KMS-11 (cell line): ENCODE measurements around the gene ROM1.

Experiments used
- H2AFZ ChIP-seq: fragments of 200-600 bp; sonication (generic); 2 replicates; pipeline ENCODE4 v1.6.1; 2016; ENCODE audit warnings: antibody characterized with exemption, mixed run types, low read depth
- H3K27ac ChIP-seq: fragments of 200-600 bp; sonication (generic); 2 replicates; pipeline ENCODE4 v1.6.1; 2016; ENCODE audit warnings: mild to moderate bottlenecking, mixed run types
- H3K27me3 ChIP-seq: fragments of 200-600 bp; sonication (generic); 2 replicates; pipeline ENCODE4 v1.6.1; 2017; ENCODE audit warnings: mild to moderate bottlenecking, low read depth, mixed run types, moderate library complexity; ENCODE audit not compliant: insufficient read depth
- H3K36me3 ChIP-seq: fragments of 200-600 bp; sonication (generic); 2 replicates; pipeline ENCODE4 v1.6.1; 2017; ENCODE audit warnings: mild to moderate bottlenecking, mixed run types; ENCODE audit not compliant: insufficient read depth
- H3K4me1 ChIP-seq: fragments of 200-600 bp; sonication (generic); 2 replicates; pipeline ENCODE4 v1.6.1; 2016; ENCODE audit warnings: mild to moderate bottlenecking, low read depth, mixed run types; ENCODE audit not compliant: poor library complexity, severe bottlenecking
- H3K4me2 ChIP-seq: fragments of 200-600 bp; sonication (generic); 2 replicates; pipeline ENCODE4 v1.7.0; 2016; ENCODE audit warnings: mild to moderate bottlenecking, mixed run types
- H3K4me3 ChIP-seq: fragments of 200-600 bp; sonication (generic); IDR thresholded peaks from 2 replicates; pipeline ENCODE4 v1.6.1; 2017; ENCODE audit warnings: low read depth, low read length, mixed read lengths; ENCODE audit not compliant: insufficient read depth
- H3K79me2 ChIP-seq: fragments of 200-600 bp; sonication (generic); 2 replicates; pipeline ENCODE4 v1.6.1; 2016; ENCODE audit warnings: low read depth, mixed run types; ENCODE audit not compliant: insufficient read depth
- H3K9ac ChIP-seq: fragments of 200-600 bp; sonication (generic); 2 replicates; pipeline ENCODE4 v1.6.1; 2016; ENCODE audit warnings: mild to moderate bottlenecking, mixed run types
- H4K20me1 ChIP-seq: fragments of 200-600 bp; sonication (generic); 2 replicates; pipeline ENCODE4 v1.6.1; 2016; ENCODE audit warnings: mild to moderate bottlenecking, mixed run types; ENCODE audit not compliant: insufficient read depth
- TF ChIP-seq, protein P1 (sequence below): fragments of 200-600 bp; sonication (generic); conservative IDR thresholded peaks from 2 replicates; pipeline ENCODE4 v1.6.1; 2017; ENCODE audit warnings: low read depth, mild to moderate bottlenecking, antibody characterized with exemption, low read length, moderate library complexity, mixed read lengths

The ROM1 gene

DNA sequence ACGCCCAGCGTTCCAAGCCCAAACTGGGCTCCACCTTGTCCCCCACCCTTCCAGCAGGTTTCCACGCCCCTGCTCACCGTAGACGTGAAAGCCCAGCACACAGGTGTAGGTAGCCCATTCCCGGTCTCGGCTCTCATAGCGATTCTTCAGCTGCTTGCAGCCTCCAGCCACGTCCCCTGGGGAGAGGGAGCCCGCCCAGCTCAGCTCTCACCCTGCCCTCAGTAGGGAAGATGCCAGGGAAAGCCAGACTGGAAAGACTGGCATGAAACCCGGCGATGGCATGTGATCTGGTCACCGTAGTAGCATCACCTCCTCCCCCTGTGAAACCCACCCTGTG lies 10.0 kb upstream of the ROM1 start:
- no peak overlapping the region for H3K4me3 ChIP-seq

DNA sequence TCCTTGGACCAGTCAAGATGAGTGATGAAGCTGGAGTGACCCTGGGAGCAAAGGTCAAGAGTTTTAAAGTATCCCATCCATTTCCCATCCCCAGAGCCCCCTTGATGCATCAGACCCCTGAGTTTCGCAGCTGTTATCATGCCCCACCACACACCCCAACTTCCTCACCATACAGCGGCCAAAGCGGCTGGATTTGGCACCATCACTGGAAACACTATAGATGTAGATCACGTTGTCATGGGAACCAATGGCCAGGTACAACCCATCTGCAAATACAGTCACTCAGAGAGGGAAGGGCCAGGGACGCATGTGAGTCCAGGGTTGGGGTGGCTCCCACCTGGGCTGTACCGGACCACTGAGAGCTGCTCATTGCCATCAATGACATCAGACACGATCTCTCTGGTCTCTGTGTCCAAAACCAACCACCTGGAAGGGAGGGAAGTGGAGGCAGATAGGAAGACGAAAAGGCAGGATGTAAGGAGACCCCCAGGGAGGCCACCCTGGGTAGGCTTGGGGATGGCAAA lies 9.2 kb upstream of the ROM1 start:
- peaks cover 27% of the 10 kb centered on the region for H3K79me2 ChIP-seq
- no peak overlapping the region for H3K27ac ChIP-seq
- no peak overlapping the region for H3K9ac ChIP-seq
- H2AFZ ChIP-seq = no peak overlapping the region
- no peaks in the 10 kb centered on the region for H3K36me3 ChIP-seq
- no peaks in the 10 kb centered on the region for H3K27me3 ChIP-seq
- TF ChIP-seq, protein P1, sequence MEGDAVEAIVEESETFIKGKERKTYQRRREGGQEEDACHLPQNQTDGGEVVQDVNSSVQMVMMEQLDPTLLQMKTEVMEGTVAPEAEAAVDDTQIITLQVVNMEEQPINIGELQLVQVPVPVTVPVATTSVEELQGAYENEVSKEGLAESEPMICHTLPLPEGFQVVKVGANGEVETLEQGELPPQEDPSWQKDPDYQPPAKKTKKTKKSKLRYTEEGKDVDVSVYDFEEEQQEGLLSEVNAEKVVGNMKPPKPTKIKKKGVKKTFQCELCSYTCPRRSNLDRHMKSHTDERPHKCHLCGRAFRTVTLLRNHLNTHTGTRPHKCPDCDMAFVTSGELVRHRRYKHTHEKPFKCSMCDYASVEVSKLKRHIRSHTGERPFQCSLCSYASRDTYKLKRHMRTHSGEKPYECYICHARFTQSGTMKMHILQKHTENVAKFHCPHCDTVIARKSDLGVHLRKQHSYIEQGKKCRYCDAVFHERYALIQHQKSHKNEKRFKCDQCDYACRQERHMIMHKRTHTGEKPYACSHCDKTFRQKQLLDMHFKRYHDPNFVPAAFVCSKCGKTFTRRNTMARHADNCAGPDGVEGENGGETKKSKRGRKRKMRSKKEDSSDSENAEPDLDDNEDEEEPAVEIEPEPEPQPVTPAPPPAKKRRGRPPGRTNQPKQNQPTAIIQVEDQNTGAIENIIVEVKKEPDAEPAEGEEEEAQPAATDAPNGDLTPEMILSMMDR = no peak
- no peak overlapping the region for H3K4me2 ChIP-seq
- no peak overlapping the region for H3K4me3 ChIP-seq
- H4K20me1 ChIP-seq = no peaks in the 10 kb centered on the region
- H3K4me1 ChIP-seq = peaks cover 25% of the 10 kb centered on the region

More for the DNA sequence above, 10.0 kb upstream of the ROM1 start:
- TF ChIP-seq, protein P1 = no peak
- Histone ChIP-seq H3K79me2 (peaks cover 35% of the 10 kb centered on the region), H3K4me2 (no peak overlapping the region), H3K27ac (no peak overlapping the region), H3K27me3 (no peaks in the 10 kb centered on the region), H3K9ac (no peak overlapping the region), H3K36me3 (no peaks in the 10 kb centered on the region), H3K4me1 (peaks cover 30% of the 10 kb centered on the region), H4K20me1 (no peaks in the 10 kb centered on the region), H2AFZ (no peak overlapping the region)

DNA sequence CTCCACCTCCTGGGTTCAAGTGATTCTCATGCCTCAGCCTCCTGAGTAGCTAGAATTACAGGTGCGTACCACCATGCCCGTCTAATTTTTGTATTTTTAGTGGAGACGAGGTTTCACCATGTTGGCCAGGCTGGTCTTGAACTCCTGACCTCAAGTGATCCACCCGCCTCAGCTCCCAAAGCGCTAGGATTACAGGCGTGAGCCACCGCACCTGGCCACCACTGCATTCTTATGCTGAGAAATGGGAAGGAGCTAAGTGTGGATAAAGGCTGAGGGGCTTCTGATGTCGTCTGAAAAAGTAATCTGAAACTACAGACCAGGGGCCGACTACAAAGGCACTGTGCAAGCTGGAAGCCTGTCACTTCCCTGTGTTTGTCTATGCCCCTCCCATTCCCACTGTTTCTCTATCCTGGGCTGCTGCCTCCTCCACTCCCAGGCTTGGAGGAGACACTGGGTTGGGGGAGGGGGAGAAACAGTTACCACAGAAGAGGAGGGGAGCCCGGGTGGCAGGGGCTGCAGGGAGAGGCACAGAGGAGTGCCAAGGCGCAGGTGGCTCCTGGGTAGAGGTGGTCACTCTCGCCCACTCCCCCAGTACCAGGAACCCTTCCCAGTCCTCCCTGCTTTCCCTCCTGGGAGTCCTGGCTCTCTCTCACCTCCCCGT lies 8.5 kb upstream of the ROM1 start:
- H4K20me1 ChIP-seq = no peaks in the 10 kb centered on the region
- no peak overlapping the region for H3K4me3 ChIP-seq
- TF ChIP-seq, protein P1 = no peak
- H3K79me2 ChIP-seq = peaks cover 19% of the 10 kb centered on the region
- H3K27ac ChIP-seq = no peak overlapping the region
- no peak overlapping the region for H3K4me2 ChIP-seq
- H2AFZ ChIP-seq = no peak overlapping the region
- peaks cover 17% of the 10 kb centered on the region for H3K4me1 ChIP-seq
- no peak overlapping the region for H3K9ac ChIP-seq
- H3K36me3 ChIP-seq = no peaks in the 10 kb centered on the region
- no peaks in the 10 kb centered on the region for H3K27me3 ChIP-seq

DNA sequence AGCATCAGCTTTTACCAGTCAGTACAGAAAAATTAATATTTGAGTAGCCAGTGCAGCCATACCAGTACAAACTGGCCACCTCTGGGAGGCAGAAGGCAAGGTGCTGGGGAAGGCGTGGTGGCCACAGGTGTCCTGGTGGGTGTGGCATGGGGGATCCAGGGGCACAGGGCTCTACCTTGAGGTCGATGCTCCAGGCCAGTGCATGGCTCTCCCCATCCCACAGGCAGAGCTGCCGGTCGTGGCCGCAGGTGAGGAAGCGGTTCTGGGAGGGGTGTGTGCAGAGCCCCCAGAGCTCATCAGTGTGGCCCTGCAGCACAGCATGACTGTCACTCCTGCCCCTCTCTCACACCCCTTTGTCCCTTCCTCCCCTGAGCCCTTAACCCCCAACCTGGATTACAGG lies 7.6 kb upstream of the ROM1 start:
- H3K27ac ChIP-seq = no peak overlapping the region
- H3K4me3 ChIP-seq = no peak overlapping the region
- peaks cover 10% of the 10 kb centered on the region for H3K79me2 ChIP-seq
- H2AFZ ChIP-seq = no peak overlapping the region
- no peaks in the 10 kb centered on the region for H3K27me3 ChIP-seq
- H3K4me2 ChIP-seq = no peak overlapping the region
- no peaks in the 10 kb centered on the region for H4K20me1 ChIP-seq
- TF ChIP-seq, protein P1 = no peak
- no peak overlapping the region for H3K9ac ChIP-seq
- H3K4me1 ChIP-seq = peaks cover 10% of the 10 kb centered on the region
- H3K36me3 ChIP-seq = no peaks in the 10 kb centered on the region
